Measurements from ENCODE around the gene TAMALIN. TPM values are rescaled to one million over a fixed set of nuclear protein-coding genes. Genes with fewer than 3 reads are reported as not detected.

The TAMALIN gene
- polyA plus RNA-seq, 1 donor, result 16.3 TPM

- DNase-seq (ENCODE audit: low read depth), result no peak
These were observed 49.3 kb downstream of the TAMALIN start for GRCh38 chr12:52055731-52056711.

- no peak for DNase-seq (ENCODE audit: low read depth)
These were observed 50.3 kb downstream of the TAMALIN start for GRCh38 chr12:52056801-52057637.

GRCh38 chr12:52057638-52058576, 51.2 kb downstream of the TAMALIN start:
- DNase-seq (ENCODE audit: low read depth), result no peak

GRCh38 chr12:52058631-52059361, 52.0 kb downstream of the TAMALIN start:
- no peak for DNase-seq (ENCODE audit: low read depth)

- DNase-seq (ENCODE audit: low read depth), result no peak
These were observed 53.1 kb downstream of the TAMALIN start for GRCh38 chr12:52059582-52060497.

- no peak for DNase-seq (ENCODE audit: low read depth)
These were observed 53.9 kb downstream of the TAMALIN start for GRCh38 chr12:52060498-52061177.

GRCh38 chr12:52061470-52062166, 54.9 kb downstream of the TAMALIN start:
- DNase-seq (ENCODE audit: low read depth), result no peak

- no peak for DNase-seq (ENCODE audit: low read depth)
These were observed 55.7 kb downstream of the TAMALIN start for GRCh38 chr12:52062167-52063081.

- DNase-seq (ENCODE audit: low read depth), result no peak
These were observed 56.6 kb downstream of the TAMALIN start for GRCh38 chr12:52063082-52063924.

- DNase-seq (ENCODE audit: low read depth), result no peak
These were observed 57.4 kb downstream of the TAMALIN start for GRCh38 chr12:52063981-52064649.

Other genes with a start within 250 kb of the TAMALIN start
- 1.2 TPM for gene FIGNL2, start 158.2 kb upstream of the TAMALIN start, polyA plus RNA-seq (ENCODE audit: insufficient read length)
- gene ANKRD33, start 118.8 kb upstream of the TAMALIN start, polyA plus RNA-seq (ENCODE audit: insufficient read length), result 0.10 TPM
- gene ACVRL1, start 99.4 kb upstream of the TAMALIN start, polyA plus RNA-seq (ENCODE audit: insufficient read length), result 44.9 TPM
- gene ACVR1B, start 55.2 kb upstream of the TAMALIN start, polyA plus RNA-seq (ENCODE audit: insufficient read length), result 12.3 TPM
- 50.4 TPM for gene NR4A1, start 44.5 kb downstream of the TAMALIN start, polyA plus RNA-seq (ENCODE audit: insufficient read length)
- gene ATG101, start 63.0 kb downstream of the TAMALIN start, polyA plus RNA-seq (ENCODE audit: insufficient read length), result 24.8 TPM
- 0.18 TPM for gene SMIM41, start 72.8 kb downstream of the TAMALIN start, polyA plus RNA-seq (ENCODE audit: insufficient read length)
- gene KRT80, start 185.1 kb downstream of the TAMALIN start, polyA plus RNA-seq (ENCODE audit: insufficient read length), result 7.0 TPM
- 0.86 TPM for gene KRT7, start 226.3 kb downstream of the TAMALIN start, polyA plus RNA-seq (ENCODE audit: insufficient read length)